GM12872 (cell line): Measurements from ENCODE around the gene TMEM256.

Experiments used
- TF ChIP-seq, protein P1 (sequence below): IDR thresholded peaks from 3 replicates; pipeline ENCODE4 v1.5.1; 2011; ENCODE audit warnings: low read depth, mild to moderate bottlenecking, low read length, moderate library complexity; ENCODE audit not compliant: insufficient read depth

The TMEM256 gene

DNA sequence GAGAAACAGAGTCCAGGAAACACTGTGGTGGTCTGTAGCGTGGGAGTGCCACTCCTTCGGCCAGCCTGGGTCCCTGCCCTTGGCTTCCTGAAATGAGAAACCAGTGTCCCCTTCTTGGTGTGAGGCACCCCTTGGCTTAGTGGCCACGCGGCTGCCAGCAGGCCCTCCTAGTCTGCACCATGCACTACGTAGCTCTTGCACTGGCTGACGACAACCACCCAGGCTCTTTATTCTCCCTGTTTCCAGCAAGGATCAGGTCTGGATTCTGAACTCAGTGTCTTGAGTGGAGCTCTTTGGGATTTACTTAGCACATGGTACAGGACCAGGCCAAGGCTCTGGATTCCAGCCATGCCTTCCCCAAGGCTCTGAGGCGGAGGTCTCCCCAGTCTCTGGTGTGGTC is 23.7 kb upstream of the TMEM256 start:
- TF ChIP-seq, protein P1, sequence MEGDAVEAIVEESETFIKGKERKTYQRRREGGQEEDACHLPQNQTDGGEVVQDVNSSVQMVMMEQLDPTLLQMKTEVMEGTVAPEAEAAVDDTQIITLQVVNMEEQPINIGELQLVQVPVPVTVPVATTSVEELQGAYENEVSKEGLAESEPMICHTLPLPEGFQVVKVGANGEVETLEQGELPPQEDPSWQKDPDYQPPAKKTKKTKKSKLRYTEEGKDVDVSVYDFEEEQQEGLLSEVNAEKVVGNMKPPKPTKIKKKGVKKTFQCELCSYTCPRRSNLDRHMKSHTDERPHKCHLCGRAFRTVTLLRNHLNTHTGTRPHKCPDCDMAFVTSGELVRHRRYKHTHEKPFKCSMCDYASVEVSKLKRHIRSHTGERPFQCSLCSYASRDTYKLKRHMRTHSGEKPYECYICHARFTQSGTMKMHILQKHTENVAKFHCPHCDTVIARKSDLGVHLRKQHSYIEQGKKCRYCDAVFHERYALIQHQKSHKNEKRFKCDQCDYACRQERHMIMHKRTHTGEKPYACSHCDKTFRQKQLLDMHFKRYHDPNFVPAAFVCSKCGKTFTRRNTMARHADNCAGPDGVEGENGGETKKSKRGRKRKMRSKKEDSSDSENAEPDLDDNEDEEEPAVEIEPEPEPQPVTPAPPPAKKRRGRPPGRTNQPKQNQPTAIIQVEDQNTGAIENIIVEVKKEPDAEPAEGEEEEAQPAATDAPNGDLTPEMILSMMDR = no peak

DNA sequence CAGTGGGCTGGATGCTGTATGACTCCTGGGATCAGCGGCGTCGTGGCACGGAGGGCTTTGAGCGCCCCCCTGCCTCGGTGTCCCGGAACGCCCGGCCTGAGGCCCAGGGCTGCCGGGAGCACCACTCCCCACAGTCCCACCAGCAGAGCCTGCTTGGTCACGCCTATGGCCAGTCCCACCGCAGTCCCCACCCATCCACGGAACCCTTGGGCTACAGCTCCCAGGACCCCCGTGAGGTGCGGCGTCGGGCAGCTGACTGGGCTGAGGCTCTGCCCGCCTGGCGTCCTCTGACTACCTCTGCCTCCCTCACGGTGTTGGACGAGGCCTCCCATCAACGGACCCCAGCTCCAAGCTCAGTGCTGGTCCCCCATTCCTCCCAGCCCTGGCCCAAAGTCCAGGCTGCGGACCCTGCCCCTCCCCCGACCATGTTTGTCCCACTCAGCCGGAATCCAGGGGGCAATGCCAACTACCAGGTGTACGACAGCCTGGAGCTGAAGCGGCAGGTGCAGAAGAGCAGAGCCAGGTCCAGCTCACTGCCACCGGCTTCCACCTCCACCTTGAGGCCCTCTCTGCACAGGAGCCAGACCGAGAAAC is 23.1 kb upstream of the TMEM256 start:
- TF ChIP-seq, protein P1 = no peak

DNA sequence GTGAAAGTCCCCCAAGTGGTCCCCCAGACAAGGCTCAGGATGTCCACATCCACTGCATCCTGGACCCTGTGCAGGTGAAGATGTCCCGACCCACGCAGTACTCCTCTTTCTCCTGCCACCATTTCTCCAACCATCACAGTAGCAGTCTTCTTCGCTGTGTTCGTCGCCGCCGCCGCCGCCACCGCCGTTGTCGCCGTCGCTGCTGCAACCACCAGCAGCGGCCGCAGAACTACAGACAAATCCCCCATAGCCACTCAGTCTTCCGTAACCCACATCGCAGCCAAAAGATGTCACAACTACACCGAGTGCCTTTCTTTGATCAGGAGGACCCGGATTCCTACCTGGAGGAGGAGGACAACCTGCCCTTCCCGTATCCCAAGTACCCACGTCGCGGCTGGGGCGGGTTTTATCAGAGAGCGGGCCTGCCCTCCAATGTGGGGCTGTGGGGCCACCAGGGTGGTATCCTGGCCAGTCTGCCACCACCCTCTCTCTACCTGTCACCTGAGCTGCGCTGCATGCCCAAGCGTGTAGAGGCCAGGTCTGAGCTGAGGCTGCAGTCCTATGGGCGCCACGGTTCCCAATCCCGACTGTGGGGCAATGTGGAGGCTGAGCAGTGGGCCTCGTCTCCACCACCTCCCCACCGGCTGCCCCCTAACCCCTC is 22.4 kb upstream of the TMEM256 start:
- TF ChIP-seq, protein P1 = no peak

DNA sequence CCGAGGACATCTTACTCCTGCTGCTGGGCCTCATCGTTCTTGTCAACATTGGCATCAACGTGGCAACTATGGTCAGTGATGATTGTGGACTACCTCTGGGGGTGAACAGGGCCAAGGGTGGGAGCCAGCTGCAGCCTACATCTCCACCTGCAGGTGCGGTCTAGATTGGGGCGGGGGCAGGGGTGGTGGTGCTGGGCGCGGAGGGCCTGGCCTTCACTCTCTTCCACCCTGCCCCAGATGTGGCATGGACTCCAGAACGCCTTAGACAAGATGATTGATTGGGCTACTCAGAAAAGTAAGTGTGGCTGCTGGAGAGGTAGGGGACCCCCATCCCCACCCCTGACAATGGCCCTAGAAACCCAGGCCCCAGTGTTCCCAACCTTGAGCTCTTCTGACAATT is 21.9 kb upstream of the TMEM256 start:
- TF ChIP-seq, protein P1 = no peak

DNA sequence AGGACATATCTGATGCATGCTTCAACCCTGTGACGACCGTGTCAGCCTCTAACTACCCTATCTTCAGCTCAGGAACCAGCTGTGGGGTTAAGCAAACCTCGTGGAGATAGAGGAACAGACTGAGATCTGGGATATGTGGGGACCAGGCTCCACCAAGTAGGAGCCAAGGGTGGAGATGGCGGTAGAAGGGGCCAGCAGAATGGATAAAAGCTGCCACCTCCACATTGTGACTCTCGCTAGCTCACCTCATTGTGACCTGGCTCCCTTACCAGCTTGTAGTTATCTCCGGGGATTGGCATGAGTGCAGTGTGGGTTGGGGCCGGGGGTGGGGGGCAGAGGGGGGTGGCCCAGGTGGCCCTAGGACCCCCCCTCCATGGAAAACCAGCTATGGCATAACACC is 21.4 kb upstream of the TMEM256 start, which contains the start of gene SPEM2:
SPEM2 (plus strand) TSS at position 301 of the 400 bp plus-strand sequence; CDS start at position 374, 73 bp downstream.
- TF ChIP-seq, protein P1 = no peak

DNA sequence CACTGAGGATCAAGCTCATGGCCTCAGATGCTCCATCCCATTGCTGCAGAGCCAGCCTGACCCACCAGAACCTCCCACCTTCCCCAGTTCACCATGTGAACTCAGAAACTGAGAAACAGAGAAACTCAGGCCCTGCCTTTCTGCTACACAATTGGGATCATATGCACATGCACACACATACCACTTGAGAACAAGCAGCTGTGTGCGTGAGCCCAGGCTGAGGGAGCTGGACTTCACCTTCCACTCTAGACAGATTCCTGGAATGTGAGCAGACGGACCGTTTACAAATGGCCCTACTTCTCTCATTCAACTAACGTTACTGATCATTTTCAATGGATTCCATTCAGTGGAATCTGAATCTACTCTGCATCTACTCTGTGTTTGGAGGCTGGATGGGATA is 19.8 kb upstream of the TMEM256 start:
- TF ChIP-seq, protein P1 = no peak

DNA sequence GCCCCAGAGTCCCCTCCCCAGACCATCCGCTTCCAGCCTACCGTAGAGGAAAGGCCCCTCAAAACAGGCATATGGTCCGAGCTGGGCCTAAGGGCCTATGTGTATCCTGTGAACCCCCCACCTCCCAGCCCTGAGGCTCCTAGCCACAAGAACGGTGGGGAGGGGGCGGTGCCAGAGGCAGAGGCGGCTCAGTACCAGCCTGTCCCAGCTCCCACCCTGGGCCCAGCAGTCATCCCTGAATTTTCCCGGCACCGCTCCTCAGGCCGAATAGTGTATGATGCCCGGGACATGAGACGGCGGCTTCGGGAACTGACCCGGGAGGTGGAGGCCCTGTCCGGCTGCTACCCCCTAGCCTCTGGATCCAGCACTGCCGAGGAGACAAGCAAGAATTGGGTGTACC is 17.3 kb upstream of the TMEM256 start:
- TF ChIP-seq, protein P1 = no peak
